Stomach (tissue), 4 donors: ENCODE measurements around the gene TRMT2A.

Experiments
- CTCF ChIP-seq, 7 experiments: fragments of 450-650 bp in 4 of 7; fragments of 200-600 bp in 3 of 7; sonication (generic) in 3 of 7; IDR thresholded peaks; one replicate each; pipeline ENCODE4 v1.5.1; 2016 to 2019; ENCODE audit warnings: antibody characterized with exemption in 7 of 7, control low read depth in 2 of 7, mild to moderate bottlenecking in 1 of 7
- POLR2A ChIP-seq, 4 donors: fragments of 450-650 bp; IDR thresholded peaks; one replicate each; pipeline ENCODE4 v1.6.1; 2016; ENCODE audit warnings: antibody characterized with exemption in 4 of 4, control low read depth in 2 of 4, mild to moderate bottlenecking in 1 of 4, moderate library complexity in 1 of 4
- POLR2AphosphoS5 ChIP-seq, 3 donors: sonication (generic); formaldehyde crosslinking; IDR thresholded peaks; one replicate each; pipeline ENCODE4 v1.6.1; 2016; ENCODE audit warnings: antibody characterized with exemption in 3 of 3

- no peak for TF ChIP-seq CTCF (IDR thresholded peaks at IDR 0.05)
- TF ChIP-seq POLR2AphosphoS5 (IDR thresholded peaks at IDR 0.05), result no peak
- no peak for TF ChIP-seq POLR2A (IDR thresholded peaks at IDR 0.05)
Observed at GRCh38 chr22:20086763-20087162, 30.3 kb downstream of the TRMT2A start.
